GM21526 (cell line): ENCODE data around the gene NKX2-3.

Experiments
- ATAC-seq: cut with Tn5 transposase; IDR thresholded peaks from one replicate; pipeline ENCODE4 v1.9.1; 2021; ENCODE audit warnings: moderate library complexity; ENCODE audit not compliant: unreplicated experiment, low FRiP score

NKX2-3 gene

DNA sequence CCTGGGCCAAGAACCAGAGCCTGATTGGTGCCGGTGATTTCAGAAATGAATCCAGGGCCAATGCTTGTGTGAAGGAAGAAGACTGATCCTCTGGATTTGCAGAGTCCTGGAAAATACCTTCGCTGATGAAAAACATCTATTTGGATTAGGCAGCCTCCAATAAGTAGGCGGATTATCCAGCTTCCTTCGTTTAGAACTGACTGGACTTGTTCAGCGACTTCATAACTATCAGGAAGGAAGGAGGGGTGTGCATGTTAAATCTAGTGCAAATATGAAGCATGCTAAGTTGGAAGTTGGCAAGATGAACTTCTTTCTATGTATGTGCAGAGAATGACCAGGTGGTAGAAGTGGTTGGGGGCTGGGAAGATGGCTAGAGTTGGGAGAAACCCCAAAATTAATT is 41.0 kb downstream of the NKX2-3 start:
- no peak for ATAC-seq

DNA sequence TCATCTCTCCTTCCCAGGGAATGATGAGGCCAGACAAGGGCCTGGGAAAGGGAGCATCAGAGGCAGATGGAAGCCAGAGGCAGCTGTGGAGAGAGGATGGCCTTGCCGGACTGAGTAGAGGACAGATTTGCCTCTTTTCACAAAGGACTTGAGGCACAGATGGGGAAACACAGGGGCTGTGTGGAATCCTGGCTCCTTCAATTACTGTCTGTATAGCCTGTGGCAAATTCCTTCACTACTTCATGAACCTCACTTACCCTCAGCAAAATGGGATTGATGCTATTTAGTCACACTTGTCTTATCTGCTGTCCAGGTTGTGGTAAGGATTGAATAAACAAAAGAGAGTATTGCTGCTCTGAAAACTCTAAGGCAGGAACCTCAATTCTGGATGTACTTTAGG is 47.2 kb downstream of the NKX2-3 start:
- no peak for ATAC-seq

DNA sequence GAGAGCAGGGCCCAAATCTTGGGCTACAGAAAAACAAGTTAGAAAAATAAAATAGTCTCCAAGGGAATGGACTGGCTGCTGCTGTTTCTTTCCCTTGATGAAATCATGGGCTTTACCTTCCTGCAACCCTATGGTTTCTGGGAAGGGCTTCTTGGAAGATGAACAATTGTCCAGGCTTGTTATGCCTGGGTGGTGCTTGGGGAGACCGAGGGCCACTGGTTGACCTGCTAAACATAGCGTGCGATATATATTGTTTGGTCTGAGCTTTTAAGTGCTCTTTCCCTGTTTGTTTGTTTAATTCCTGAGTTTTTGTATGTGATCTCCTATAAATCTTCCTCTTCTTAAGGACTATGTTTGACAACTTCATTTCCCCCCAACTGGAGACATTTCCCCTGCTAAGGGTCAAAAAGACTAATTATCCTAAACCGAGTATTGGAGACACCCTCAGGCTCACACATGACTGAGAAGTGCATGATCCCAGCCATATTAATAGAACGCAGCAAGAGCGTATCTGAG is 49.6 kb downstream of the NKX2-3 start:
- no peak for ATAC-seq

DNA sequence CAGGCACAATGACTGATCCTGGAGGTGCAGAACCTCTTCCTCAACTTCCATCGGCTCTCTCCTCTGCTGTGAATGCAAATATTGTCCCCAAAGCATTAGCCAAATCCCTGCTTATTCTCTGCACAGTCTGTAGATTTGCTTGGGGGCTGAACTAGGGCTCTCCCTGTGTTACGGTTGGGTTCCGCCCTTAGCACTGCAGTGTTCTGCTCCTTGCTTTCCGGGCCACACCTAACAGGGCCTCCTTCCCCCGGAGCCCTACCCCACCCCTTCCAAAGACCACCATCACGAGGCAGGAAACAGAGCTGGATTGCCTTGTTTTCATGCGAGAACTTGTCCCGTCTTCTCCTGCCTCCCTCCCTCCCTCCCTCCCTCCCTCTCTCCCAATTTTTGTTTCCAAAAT is 50.9 kb downstream of the NKX2-3 start:
- ATAC-seq = no peak
